Suprapubic skin (tissue), 4 donors: ENCODE data around the gene CPD. TPM values are rescaled to one million over a fixed set of nuclear protein-coding genes. Genes with fewer than 3 reads are reported as not detected.
A peak's percentile ranks its signal among the peaks of the same experiment; 100 is the strongest.

ENCODE experiments used
- DNase-seq, 2 donors: peaks; one replicate each; pipeline ENCODE4 v3.0.0-alpha.2; 2019; ENCODE audit warnings: low spot score in 2 of 2
- H3K27ac ChIP-seq: fragments of 200-600 bp; sonication (generic); one replicate; pipeline ENCODE4 v1.5.1; 2019
- H3K27me3 ChIP-seq: fragments of 200-600 bp; sonication (generic); one replicate; pipeline ENCODE4 v1.5.1; 2019
- H3K36me3 ChIP-seq: fragments of 200-600 bp; sonication (generic); one replicate; pipeline ENCODE4 v1.5.1; 2019
- H3K4me1 ChIP-seq: fragments of 200-600 bp; sonication (generic); one replicate; pipeline ENCODE4 v1.5.1; 2019
- H3K4me3 ChIP-seq: fragments of 200-600 bp; sonication (generic); one replicate; pipeline ENCODE4 v1.5.1; 2019; ENCODE audit warnings: mild to moderate bottlenecking
- H3K9me3 ChIP-seq: fragments of 200-600 bp; sonication (generic); one replicate; pipeline ENCODE4 v1.5.1; 2019
- CTCF ChIP-seq, 2 donors: fragments of 200-600 bp in 1 of 2; fragments of 450-650 bp in 1 of 2; sonication (generic) in 1 of 2; IDR thresholded peaks; one replicate each; pipeline ENCODE4 v1.5.1; 2016 to 2019; ENCODE audit warnings: antibody characterized with exemption in 2 of 2, mild to moderate bottlenecking in 1 of 2, moderate library complexity in 1 of 2
- EP300 ChIP-seq: sonication (generic); formaldehyde crosslinking; IDR thresholded peaks from one replicate; pipeline ENCODE4 v1.6.1; 2017; ENCODE audit warnings: antibody characterized with exemption
- POLR2A ChIP-seq, 2 donors: fragments of 450-650 bp; IDR thresholded peaks; one replicate each; pipeline ENCODE4 v1.6.1; 2017; ENCODE audit warnings: antibody characterized with exemption in 2 of 2, mild to moderate bottlenecking in 2 of 2, moderate library complexity in 2 of 2
- POLR2AphosphoS5 ChIP-seq, 3 donors: sonication (generic); formaldehyde crosslinking; IDR thresholded peaks; one replicate each; pipeline ENCODE4 v1.6.1; 2017; ENCODE audit warnings: antibody characterized with exemption in 3 of 3
- WGBS: methylation state at CpG from one replicate; pipeline ENCODE4 v1.1.5; 2018; 5-methylcytosine and 5-hydroxymethylcytosine counted together
- total RNA-seq, 4 donors: library from RNA; depleted of rRNA; stranded (reverse); fragments of >200 nt; gene quantifications; one replicate each; pipeline ENCODE4 v1.1.0, GENCODE V29; 2016

CPD gene
- total RNA-seq, 4 donors from 2014 or later = 38.9 to 60.5 (median 49.4) TPM

GRCh38 chr17:30517786-30518185, 139.1 kb downstream of the CPD start:
- Histone ChIP-seq H3K4me3 (no peak overlapping the region), H3K9me3 (no peaks in the 10 kb centered on the region), H3K4me1 (peaks cover 8% of the 10 kb centered on the region), H3K36me3 (peaks cover 58% of the 10 kb centered on the region), H3K27ac (peak overlapping the region; percentile 10), H3K27me3 (no peaks in the 10 kb centered on the region)
- 41% methylated on average over 1 of the region's 1 CpG for WGBS
- no peak for DNase-seq
- TF ChIP-seq CTCF (IDR thresholded peaks at IDR 0.05) (no peak), POLR2A (IDR thresholded peaks at IDR 0.05) (no peak), POLR2AphosphoS5 (IDR thresholded peaks at IDR 0.05) (no peak), EP300 (no peak)

- DNase-seq = no peak
- 66% methylated on average over 5 of the region's 5 CpGs for WGBS
- Histone ChIP-seq H3K36me3 (peaks cover 57% of the 10 kb centered on the region), H3K9me3 (no peaks in the 10 kb centered on the region), H3K27me3 (no peaks in the 10 kb centered on the region), H3K4me3 (no peak overlapping the region), H3K4me1 (peaks cover 8% of the 10 kb centered on the region), H3K27ac (peak overlapping the region; percentile 34)
- TF ChIP-seq EP300 (no peak), CTCF (IDR thresholded peaks at IDR 0.05) (no peak), POLR2A (IDR thresholded peaks at IDR 0.05) (no peak), POLR2AphosphoS5 (IDR thresholded peaks at IDR 0.05) (no peak)
Measured at GRCh38 chr17:30519166-30519565, 140.4 kb downstream of the CPD start.

Other genes starting within 250 kb of the CPD start
- 1 to 10 TPM in 1 of 4 donors, under 1 TPM in 3; 0.42 to 1.6 (median 0.69) TPM for gene SLC6A4, start 143.2 kb upstream of the CPD start, total RNA-seq
- gene BLMH, start 87.0 kb upstream of the CPD start, total RNA-seq = 100 to 1,000 TPM; 140 to 188 (median 176) TPM
- under 1 TPM in 1 of 4 donors, not detected in 3; 0.45 TPM for gene TMIGD1, start 44.9 kb upstream of the CPD start, total RNA-seq
- gene GOSR1, start 98.5 kb downstream of the CPD start, total RNA-seq = 10 to 100 TPM; 24.0 to 54.2 (median 47.6) TPM